Endothelial cell of umbilical vein (primary cell): ENCODE results near the gene XIRP2. TPM values are rescaled to one million over a fixed set of nuclear protein-coding genes. Genes with fewer than 3 reads are reported as not detected.

Experiments used
- BruUV-seq: library from RNA; stranded (reverse); fragments of 400-500 nt; replicated peaks from 2 replicates; lab custom pipeline; 2021; lab: Mats Ljungman, UMichigan
- CTCF ChIA-PET: fragments of 300-600, 350-600 bp; sonication (Branson Sonifier 250); formaldehyde crosslinking; loops from one replicate; lab custom pipeline; 2021; ENCODE audit warnings: antibody characterized with exemption, inconsistent platforms; lab: Charles Lee
- POLR2A ChIA-PET: fragments of 300-600, 350-600 bp; sonication (Branson Sonifier 250); formaldehyde crosslinking; loops from one replicate; lab custom pipeline; 2021; ENCODE audit warnings: antibody characterized with exemption, inconsistent platforms; lab: Charles Lee
- DNase-seq: peaks from one replicate; pipeline ENCODE4 v3.0.0-alpha.2; 2011; ENCODE audit warnings: low read depth, low spot score
- FAIRE-seq: peaks from 2 replicates; lab custom pipeline; 2011; peaks lifted over from hg19 to GRCh38; lab: Jason Lieb, UNC
- H2AFZ ChIP-seq: 2 replicates; pipeline ENCODE4 v1.6.0; 2012; ENCODE audit warnings: low read depth, low read length, control low read depth, inconsistent platforms
- H3K27ac ChIP-seq: 2 replicates; pipeline ENCODE4 v1.5.1; 2011; ENCODE audit warnings: low read depth, mild to moderate bottlenecking, control low read depth, low read length, moderate library complexity; ENCODE audit not compliant: insufficient read depth
- H3K27me3 ChIP-seq, 2 experiments: 2 replicates each; pipeline versions ENCODE4 v1.6.0 to v1.6.1; 2011; ENCODE audit warnings: low read length in 2 of 2, mixed read lengths in 1 of 2; ENCODE audit not compliant: control insufficient read depth in 2 of 2, insufficient read depth in 2 of 2
- H3K36me3 ChIP-seq, 2 experiments: 2 replicates in 1 of 2; 3 replicates in 1 of 2; pipeline ENCODE4 v1.5.1; 2011; ENCODE audit warnings: low read length in 2 of 2, mild to moderate bottlenecking in 1 of 2, moderate library complexity in 1 of 2; ENCODE audit not compliant: control insufficient read depth in 2 of 2, insufficient read depth in 2 of 2; ENCODE audit errors: extremely low read depth in 1 of 2
- H3K4me1 ChIP-seq: 3 replicates; pipeline ENCODE4 v1.5.1; 2011; ENCODE audit warnings: mild to moderate bottlenecking, low read length; ENCODE audit not compliant: control insufficient read depth, insufficient read depth; ENCODE audit errors: extremely low read depth
- H3K4me2 ChIP-seq: 2 replicates; pipeline ENCODE4 v1.6.1; 2011; ENCODE audit warnings: low read length, control low read depth, mixed read lengths; ENCODE audit not compliant: insufficient read depth
- H3K4me3 ChIP-seq, 3 experiments: fragments of 200-600 bp in 1 of 3; sonication (generic), shearing (Covaris generic) in 1 of 3; replicated peaks in 1 of 3; 2 replicates each; pipeline ENCODE4 v1.5.1; 2011 to 2016; ENCODE audit warnings: control low read depth in 3 of 3, low read length in 3 of 3, mild to moderate bottlenecking in 2 of 3, inconsistent platforms in 1 of 3, low read depth in 1 of 3, moderate library complexity in 1 of 3; ENCODE audit not compliant: insufficient read depth in 1 of 3
- H3K79me2 ChIP-seq: 2 replicates; pipeline ENCODE4 v1.6.0; 2012; ENCODE audit warnings: low read length, inconsistent platforms; ENCODE audit not compliant: control insufficient read depth, insufficient read depth
- H3K9ac ChIP-seq: replicated peaks from 2 replicates; pipeline ENCODE3; 2011; ENCODE audit warnings: low read length, control low read depth; ENCODE audit not compliant: insufficient read depth; ENCODE audit errors: extremely low read depth
- H3K9me1 ChIP-seq: replicated peaks from 3 replicates; pipeline ENCODE4 v1.6.0; 2011; ENCODE audit warnings: mild to moderate bottlenecking, low read length; ENCODE audit not compliant: control insufficient read depth, insufficient read depth; ENCODE audit errors: extremely low read depth
- H3K9me3 ChIP-seq: replicated peaks from 2 replicates; pipeline ENCODE4 v1.5.1; 2012; ENCODE audit warnings: low read length, inconsistent platforms; ENCODE audit not compliant: control insufficient read depth, insufficient read depth
- H4K20me1 ChIP-seq: replicated peaks from 2 replicates; pipeline ENCODE3; 2011; ENCODE audit warnings: mild to moderate bottlenecking, low read length; ENCODE audit not compliant: control insufficient read depth, insufficient read depth; ENCODE audit errors: extremely low read depth
- CTCF ChIP-seq, 2 donors: IDR thresholded peaks; 1 replicate in 1 of 2; 2 replicates in 1 of 2; pipeline ENCODE4 v1.5.1; 2011; ENCODE audit warnings: low read length in 2 of 2, mild to moderate bottlenecking in 2 of 2, moderate library complexity in 2 of 2, control low read depth in 1 of 2, inconsistent platforms in 1 of 2, low read depth in 1 of 2; ENCODE audit not compliant: insufficient read depth in 1 of 2; ENCODE audit errors: extremely low read depth in 1 of 2
- EZH2 ChIP-seq: IDR thresholded peaks from 2 replicates; pipeline ENCODE4 v1.6.1; 2012; ENCODE audit warnings: borderline replicate concordance, low read depth, mild to moderate bottlenecking, moderate library complexity, low read length, inconsistent platforms; ENCODE audit not compliant: severe bottlenecking
- FOS ChIP-seq: IDR thresholded peaks from 2 replicates; pipeline ENCODE4 v1.6.1; 2011; ENCODE audit warnings: mild to moderate bottlenecking, low read length, moderate library complexity, borderline replicate concordance; ENCODE audit not compliant: insufficient read depth
- GATA2 ChIP-seq: IDR thresholded peaks from 2 replicates; pipeline ENCODE4 v1.7.0; 2011; ENCODE audit warnings: low read depth, mild to moderate bottlenecking, moderate library complexity, mixed read lengths, low read length; ENCODE audit not compliant: insufficient read length, insufficient read depth
- JUN ChIP-seq: IDR thresholded peaks from 2 replicates; pipeline ENCODE4 v1.6.1; 2011; ENCODE audit warnings: borderline replicate concordance, low read depth; ENCODE audit not compliant: insufficient read length, insufficient read depth
- MAX ChIP-seq: IDR thresholded peaks from 2 replicates; pipeline ENCODE4 v1.6.1; 2011; ENCODE audit not compliant: insufficient read depth, insufficient read length
- MYC ChIP-seq: IDR thresholded peaks from one replicate; pipeline ENCODE4 v1.6.1; 2011; ENCODE audit warnings: mild to moderate bottlenecking, low read depth, low read length
- POLR2A ChIP-seq: IDR thresholded peaks from 2 replicates; pipeline ENCODE4 v1.6.1; 2012; ENCODE audit warnings: low read depth, mild to moderate bottlenecking, control low read depth, low read length
- POLR2AphosphoS5 ChIP-seq: IDR thresholded peaks from 2 replicates; pipeline ENCODE4 v1.6.1; 2012; ENCODE audit warnings: low read depth, mild to moderate bottlenecking, control low read depth, low read length, moderate library complexity; ENCODE audit not compliant: insufficient read depth
- dilution Hi-C: fragments of 300-500 bp; cut with MboI; formaldehyde crosslinking; loops from one replicate; pipeline ENCODE4 v1.15.0; 2019; ENCODE audit warnings: low sequenced_read_pairs; ENCODE audit not compliant: extremely low pct_ligation_motif_present
- intact Hi-C: fragments of 100-400 bp; cut with micrococcal nuclease; formaldehyde crosslinking; loops from one replicate; pipeline ENCODE4 v1.10.0; 2022
- polyA plus RNA-seq, 4 experiments: library from polyadenylated mRNA; depleted of rRNA in 3 of 4; stranded (reverse) in 3 of 4; unstranded in 1 of 4; fragments of >200 nt; gene quantifications; 2 replicates each; pipeline versions ENCODE4 v1.2.1 to v1.2.3, GENCODE V29; 2011 to 2012; ENCODE audit warnings: missing spikeins in 1 of 4
- total RNA-seq: library from RNA; stranded (reverse); gene quantifications from 2 replicates; pipeline ENCODE4 v1.2.3, GENCODE V29; 2021

Gene XIRP2
- total and polyA plus RNA-seq, 2 donors (not counting 3 experiments of a cell fraction or from before 2014, with no cell fraction given): 0.08 to 0.66 TPM

DNA sequence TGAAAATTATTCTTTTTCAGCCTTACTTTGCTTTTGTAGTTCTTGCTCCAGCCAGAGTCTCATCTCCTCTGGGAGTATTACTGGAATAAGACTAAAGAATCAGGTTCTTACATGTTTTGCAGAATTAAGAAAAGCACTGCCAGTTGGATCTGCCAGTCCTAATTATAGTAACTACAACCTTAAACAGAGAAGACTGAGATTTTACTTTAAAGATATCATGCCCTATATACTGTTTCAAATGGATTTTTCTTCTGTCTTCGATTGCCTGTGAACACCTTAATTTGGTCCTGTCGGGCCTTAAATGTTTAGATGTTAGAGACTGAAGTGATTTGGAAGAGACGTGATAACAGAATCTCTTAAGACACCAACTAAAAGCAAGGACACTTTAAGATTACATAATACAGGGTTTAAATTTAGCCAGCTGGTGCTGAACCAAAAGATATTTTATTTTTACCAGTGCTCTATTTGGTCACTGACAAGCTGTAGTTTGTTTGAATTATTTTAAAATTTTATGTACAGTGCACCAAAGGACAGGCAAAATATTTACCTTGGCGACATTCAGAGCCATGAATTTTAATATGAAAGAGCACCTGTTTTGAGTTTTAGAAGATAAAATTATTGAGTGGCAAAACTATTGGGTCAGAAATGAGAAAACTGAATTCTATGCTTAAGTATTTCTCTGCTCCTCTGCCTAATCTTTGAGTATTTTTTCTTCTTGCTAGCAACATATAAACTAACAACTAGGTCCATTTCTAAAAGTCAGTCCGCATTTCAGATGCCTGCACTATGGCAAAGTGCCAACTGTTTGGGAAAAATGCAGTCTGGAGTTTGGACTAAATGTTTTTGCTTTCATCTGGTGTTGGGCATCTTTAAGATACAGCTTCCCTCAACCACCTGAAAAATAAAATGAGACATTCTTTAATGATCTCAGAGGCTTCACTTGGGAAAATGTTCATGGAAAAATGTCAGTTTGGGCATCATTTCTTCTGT lies 300.0 kb downstream of the XIRP2 start:
- Histone ChIP-seq H3K4me3 (no peak overlapping the region), H3K36me3 (no peaks in the 10 kb centered on the region), H3K79me2 (no peaks in the 10 kb centered on the region), H3K9ac (no peak overlapping the region), H3K4me1 (no peaks in the 10 kb centered on the region), H3K27me3 (no peaks in the 10 kb centered on the region), H3K9me3 (no peaks in the 10 kb centered on the region), H3K4me2 (no peak overlapping the region), H3K9me1 (no peaks in the 10 kb centered on the region), H2AFZ (no peak overlapping the region), H4K20me1 (no peaks in the 10 kb centered on the region), H3K27ac (no peak overlapping the region)
- TF ChIP-seq EZH2 (no peak), FOS (no peak), GATA2 (no peak), JUN (no peak), MAX (no peak)
- ChIA-PET POLR2A (no interaction called here), CTCF (no interaction called here)
- FAIRE-seq (no peak), DNase-seq (no peak)
- BruUV-seq: no TSS peak
- dilution Hi-C loops (no loop called here), intact Hi-C loops (no loop called here)

GRCh38 chr2:167190053-167190452 lies 301.8 kb downstream of the XIRP2 start:
- FAIRE-seq (no peak), DNase-seq (no peak)
- Histone ChIP-seq H3K9me1 (no peaks in the 10 kb centered on the region), H3K4me2 (no peak overlapping the region), H2AFZ (no peak overlapping the region), H3K4me1 (no peaks in the 10 kb centered on the region), H3K27ac (no peak overlapping the region), H3K36me3 (no peaks in the 10 kb centered on the region), H3K79me2 (no peaks in the 10 kb centered on the region), H3K9me3 (no peaks in the 10 kb centered on the region), H4K20me1 (no peaks in the 10 kb centered on the region), H3K27me3 (no peaks in the 10 kb centered on the region), H3K9ac (no peak overlapping the region), H3K4me3 (no peak overlapping the region)
- CTCF ChIA-PET: no interaction called here
- BruUV-seq: no TSS peak
- no peak for TF ChIP-seq EZH2
- TF ChIP-seq POLR2AphosphoS5: no peak
- no peak for TF ChIP-seq CTCF (IDR thresholded peaks at IDR 0.05; ENCODE audit: extremely low read depth in 1 of 2, insufficient read depth in 1 of 2, low read depth in 1 of 2, low read length in 2 of 2)
- TF ChIP-seq MAX: no peak
- TF ChIP-seq GATA2: no peak
- TF ChIP-seq JUN: no peak
- no peak for TF ChIP-seq MYC
- no peak for TF ChIP-seq FOS
- TF ChIP-seq POLR2A: no peak
- POLR2A ChIA-PET: no interaction called here
- intact Hi-C loops (no loop called here), dilution Hi-C loops (no loop called here)
